Head of caudate nucleus (tissue), 42 donors: ENCODE data around the gene DDX41.
"Not testable (repeated sequence)": the region's sequence is repeated elsewhere in the genome, so short reads cannot be mapped to it uniquely, and the experiment has no call there.

Experiments
- DNase-seq, 42 donors: peaks; one replicate each; pipeline versions ENCODE4 v3.0.0 to v3.0.0-alpha.2; 2020 to 2021; ENCODE audit warnings: mixed read lengths in 7 of 42
- intact Hi-C: fragments of 100-400 bp; cut with DNase I; formaldehyde crosslinking; loops from one replicate; pipeline ENCODE4 v1.15.0; 2022

The DDX41 gene

GRCh38 chr5:177492841-177493240 lies 23.9 kb downstream of the DDX41 start:
- intact Hi-C loops = no loop called here
- no peak for DNase-seq

- intact Hi-C loops = no loop called here
- no peak for DNase-seq
These were observed 24.6 kb downstream of the DDX41 start for GRCh38 chr5:177491983-177492746.

GRCh38 chr5:177491429-177491945 lies 25.3 kb downstream of the DDX41 start:
- DNase-seq = no peak
- intact Hi-C loops = no loop called here

GRCh38 chr5:177490992-177491391 lies 25.8 kb downstream of the DDX41 start:
- intact Hi-C loops = no loop called here
- DNase-seq = no peak

- DNase-seq = peak in 10 of 42 donors; percentile 37 to 62 (median 43)
- intact Hi-C loops = no loop called here
These were observed 26.3 kb downstream of the DDX41 start for GRCh38 chr5:177490311-177490991.

GRCh38 chr5:177489119-177489716 lies 27.5 kb downstream of the DDX41 start:
- intact Hi-C loops = no loop called here
- DNase-seq = peak in 11 of 42 donors; percentile 29 to 60 (median 45)

GRCh38 chr5:177487975-177488374 lies 28.8 kb downstream of the DDX41 start:
- intact Hi-C loops = no loop called here

GRCh38 chr5:177487144-177487543 lies 29.6 kb downstream of the DDX41 start:
- DNase-seq = no peak
- intact Hi-C loops = no loop called here

More at GRCh38 chr5:177487975-177488374, 28.8 kb downstream of the DDX41 start:
- no peak for DNase-seq

- intact Hi-C loops = no loop called here
- no peak for DNase-seq
These were observed 30.5 kb downstream of the DDX41 start for GRCh38 chr5:177486256-177486655.

- intact Hi-C loops, DNase-seq: not testable (repeated sequence)
These were observed 31.0 kb downstream of the DDX41 start for GRCh38 chr5:177485753-177486152.

GRCh38 chr5:177484902-177485549 lies 31.7 kb downstream of the DDX41 start:
- intact Hi-C loops = no loop called here
- no peak for DNase-seq

GRCh38 chr5:177483994-177484901 lies 32.5 kb downstream of the DDX41 start:
- DNase-seq = no peak
- intact Hi-C loops = no loop called here

- intact Hi-C loops = no loop called here
- DNase-seq = no peak
These were observed 33.7 kb downstream of the DDX41 start for GRCh38 chr5:177483042-177483441.

- DNase-seq = no peak
- intact Hi-C loops = no loop called here
These were observed 34.4 kb downstream of the DDX41 start for GRCh38 chr5:177482359-177482795.

GRCh38 chr5:177479774-177480173 lies 37.0 kb downstream of the DDX41 start:
- intact Hi-C loops = no loop called here

GRCh38 chr5:177478711-177479646 lies 37.8 kb downstream of the DDX41 start:
- peak in 14 of 42 donors; percentile 30 to 68 (median 47) for DNase-seq
- intact Hi-C loops = no loop called here

More at GRCh38 chr5:177479774-177480173, 37.0 kb downstream of the DDX41 start:
- no peak for DNase-seq
